ENCODE results near the gene IL6R.

DNA sequence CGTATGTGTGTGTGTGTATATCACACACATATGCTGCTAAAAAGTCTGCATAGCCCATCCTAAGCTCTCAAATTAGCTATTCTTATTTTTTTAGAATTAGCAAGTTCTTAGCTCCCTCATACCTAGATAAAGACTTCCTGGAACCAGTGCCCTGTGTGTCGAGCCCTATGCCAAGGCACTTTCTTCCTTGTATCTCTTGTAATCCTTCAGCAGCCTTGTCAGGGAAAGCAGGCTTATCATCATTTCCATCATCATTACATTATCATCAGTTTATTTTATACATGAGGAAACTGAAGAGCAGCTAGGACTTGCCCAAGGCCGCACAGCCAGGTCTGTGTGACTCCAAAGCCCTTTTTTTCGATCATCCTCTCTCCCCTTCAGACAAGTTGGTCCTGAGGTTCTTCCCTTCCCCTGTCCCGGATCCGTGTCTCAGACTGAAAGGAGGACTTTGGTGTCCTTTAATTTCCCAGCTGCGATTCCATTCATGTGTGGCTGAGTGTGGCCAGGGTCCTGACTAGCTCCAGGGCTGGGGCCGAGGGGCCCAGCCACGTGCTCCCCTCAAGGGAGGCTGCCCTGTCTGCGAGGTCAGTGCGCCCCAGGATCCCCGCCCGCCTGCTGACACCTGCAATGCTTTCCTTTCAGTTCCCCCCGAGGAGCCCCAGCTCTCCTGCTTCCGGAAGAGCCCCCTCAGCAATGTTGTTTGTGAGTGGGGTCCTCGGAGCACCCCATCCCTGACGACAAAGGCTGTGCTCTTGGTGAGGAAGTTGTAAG lies 24.9 kb downstream of the IL6R start:
- TF ChIP-seq, protein P1, sequence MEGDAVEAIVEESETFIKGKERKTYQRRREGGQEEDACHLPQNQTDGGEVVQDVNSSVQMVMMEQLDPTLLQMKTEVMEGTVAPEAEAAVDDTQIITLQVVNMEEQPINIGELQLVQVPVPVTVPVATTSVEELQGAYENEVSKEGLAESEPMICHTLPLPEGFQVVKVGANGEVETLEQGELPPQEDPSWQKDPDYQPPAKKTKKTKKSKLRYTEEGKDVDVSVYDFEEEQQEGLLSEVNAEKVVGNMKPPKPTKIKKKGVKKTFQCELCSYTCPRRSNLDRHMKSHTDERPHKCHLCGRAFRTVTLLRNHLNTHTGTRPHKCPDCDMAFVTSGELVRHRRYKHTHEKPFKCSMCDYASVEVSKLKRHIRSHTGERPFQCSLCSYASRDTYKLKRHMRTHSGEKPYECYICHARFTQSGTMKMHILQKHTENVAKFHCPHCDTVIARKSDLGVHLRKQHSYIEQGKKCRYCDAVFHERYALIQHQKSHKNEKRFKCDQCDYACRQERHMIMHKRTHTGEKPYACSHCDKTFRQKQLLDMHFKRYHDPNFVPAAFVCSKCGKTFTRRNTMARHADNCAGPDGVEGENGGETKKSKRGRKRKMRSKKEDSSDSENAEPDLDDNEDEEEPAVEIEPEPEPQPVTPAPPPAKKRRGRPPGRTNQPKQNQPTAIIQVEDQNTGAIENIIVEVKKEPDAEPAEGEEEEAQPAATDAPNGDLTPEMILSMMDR (IDR thresholded peaks at IDR 0.05; ENCODE audit: insufficient read depth, low read depth, low read length): no peak
- no peak for TF ChIP-seq EZH2 (IDR thresholded peaks at IDR 0.05; ENCODE audit: insufficient read depth, low read length)

Data from astrocyte (in vitro differentiated cells and primary cell).